Trophoblast cell (in vitro differentiated cells and primary cell): ENCODE data around the gene NEDD9.

Experiments
- DNase-seq, 2 donors: peaks; one replicate each; pipeline ENCODE4 v3.0.0-alpha.2; 2016
- H2AFZ ChIP-seq: 2 replicates; pipeline ENCODE4 v1.6.1; 2013; ENCODE audit warnings: low read length, moderate library complexity, mild to moderate bottlenecking; ENCODE audit not compliant: insufficient read depth, poor library complexity
- H2AK5ac ChIP-seq: 2 replicates; pipeline ENCODE4 v1.6.1; 2013; ENCODE audit warnings: mild to moderate bottlenecking, low read length
- H2BK120ac ChIP-seq: 2 replicates; pipeline ENCODE4 v1.6.1; 2013; ENCODE audit warnings: low read length, mild to moderate bottlenecking, moderate library complexity; ENCODE audit not compliant: insufficient read depth, poor library complexity
- H2BK12ac ChIP-seq: 2 replicates; pipeline ENCODE4 v1.6.1; 2013; ENCODE audit warnings: mild to moderate bottlenecking, low read length, moderate library complexity
- H2BK5ac ChIP-seq: 2 replicates; pipeline ENCODE4 v1.6.1; 2013; ENCODE audit warnings: low read length, low read depth, moderate library complexity, mild to moderate bottlenecking; ENCODE audit not compliant: poor library complexity
- H3K14ac ChIP-seq: 2 replicates; pipeline ENCODE4 v1.6.1; 2013; ENCODE audit warnings: mild to moderate bottlenecking, low read length
- H3K18ac ChIP-seq: 2 replicates; pipeline ENCODE4 v1.6.1; 2013; ENCODE audit warnings: mild to moderate bottlenecking, low read length
- H3K23ac ChIP-seq: 2 replicates; pipeline ENCODE4 v1.6.1; 2013; ENCODE audit warnings: low read length
- H3K27ac ChIP-seq: 2 replicates; pipeline ENCODE4 v1.5.1; 2013; ENCODE audit warnings: low read depth, mild to moderate bottlenecking, inconsistent platforms, low read length, moderate library complexity
- H3K27me3 ChIP-seq: 2 replicates; pipeline ENCODE4 v1.6.1; 2013; ENCODE audit warnings: inconsistent platforms, mild to moderate bottlenecking, low read length, moderate library complexity; ENCODE audit not compliant: insufficient read depth
- H3K36me3 ChIP-seq, 2 experiments: 1 replicate in 1 of 2; 2 replicates in 1 of 2; pipeline ENCODE4 v1.6.1; 2013; ENCODE audit warnings: low read length in 2 of 2, mild to moderate bottlenecking in 2 of 2, moderate library complexity in 1 of 2; ENCODE audit not compliant: insufficient read depth in 2 of 2, control insufficient read depth in 1 of 2
- H3K4ac ChIP-seq: 2 replicates; pipeline ENCODE4 v1.6.1; 2013; ENCODE audit warnings: low read depth, mild to moderate bottlenecking, low read length, moderate library complexity
- H3K4me1 ChIP-seq, 2 experiments: 1 replicate in 1 of 2; 2 replicates in 1 of 2; pipeline ENCODE4 v1.6.1; 2013; ENCODE audit warnings: low read length in 2 of 2, mild to moderate bottlenecking in 2 of 2, moderate library complexity in 1 of 2; ENCODE audit not compliant: insufficient read depth in 2 of 2, control insufficient read depth in 1 of 2
- H3K4me2 ChIP-seq: 2 replicates; pipeline ENCODE4 v1.6.1; 2013; ENCODE audit warnings: inconsistent platforms, mild to moderate bottlenecking, low read length, moderate library complexity
- H3K4me3 ChIP-seq: 2 replicates; pipeline ENCODE4 v1.5.1; 2013; ENCODE audit warnings: mild to moderate bottlenecking, low read depth, low read length, inconsistent platforms
- H3K79me1 ChIP-seq: one replicate; pipeline ENCODE4 v1.6.1; 2013; ENCODE audit warnings: low read length
- H3K79me2 ChIP-seq: 2 replicates; pipeline ENCODE4 v1.6.1; 2013; ENCODE audit warnings: low read length, mild to moderate bottlenecking; ENCODE audit not compliant: control insufficient read depth, insufficient read depth, poor library complexity
- H3K9ac ChIP-seq: 2 replicates; pipeline ENCODE4 v1.6.1; 2013; ENCODE audit warnings: mild to moderate bottlenecking, low read length
- H3K9me3 ChIP-seq: 2 replicates; pipeline ENCODE4 v1.6.1; 2013; ENCODE audit warnings: low read depth, mild to moderate bottlenecking, control low read depth, inconsistent platforms, low read length; ENCODE audit not compliant: insufficient read depth
- H4K12ac ChIP-seq: 2 replicates; pipeline ENCODE4 v1.6.1; 2013; ENCODE audit warnings: low read depth, mild to moderate bottlenecking, low read length, moderate library complexity
- H4K8ac ChIP-seq: 2 replicates; pipeline ENCODE4 v1.6.1; 2013; ENCODE audit warnings: low read depth, mild to moderate bottlenecking, low read length, moderate library complexity
- H4K91ac ChIP-seq: one replicate; pipeline ENCODE4 v1.6.1; 2013; ENCODE audit warnings: low read depth, mild to moderate bottlenecking, low read length, moderate library complexity
- WGBS: extraction: QIAGEN DNeasy Blood & Tissue Kit; methylation state at CpG from one replicate; pipeline ENCODE4 v1.1.7; 2013; ENCODE audit warnings: missing lambda C conversion rate; ENCODE audit not compliant: insufficient read length, insufficient coverage; ENCODE audit errors: extremely low coverage; 5-methylcytosine and 5-hydroxymethylcytosine counted together

The NEDD9 gene

DNA sequence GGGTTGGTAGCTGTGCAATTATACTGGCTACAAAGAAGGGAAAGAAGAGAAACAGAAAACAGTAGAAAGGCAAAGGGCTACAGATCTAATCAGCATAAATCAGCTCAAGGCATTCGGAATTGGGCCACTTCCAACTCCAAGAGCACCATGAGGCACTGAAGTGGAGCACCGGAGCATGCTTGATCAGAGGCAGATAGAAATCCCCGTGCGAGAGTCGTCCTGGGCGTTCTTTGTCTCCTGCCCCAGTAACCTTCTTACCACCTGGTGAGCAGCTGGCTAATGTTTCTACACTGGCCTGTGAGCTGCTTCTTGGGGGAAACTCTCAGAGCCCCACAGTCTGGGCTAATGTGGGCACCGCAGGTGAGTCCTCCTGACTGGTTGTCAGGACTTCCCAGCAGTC is 16.7 kb downstream of the NEDD9 start:
- H3K36me3 ChIP-seq, result peaks cover 32 to 62% of the 10 kb centered on the region in 2 experiments
- H2BK5ac ChIP-seq, result no peak overlapping the region
- peaks cover 3% of the 10 kb centered on the region for H3K79me1 ChIP-seq
- no peak overlapping the region for H4K8ac ChIP-seq
- no peak overlapping the region for H3K23ac ChIP-seq
- H3K4ac ChIP-seq, result peak overlapping the region; percentile 24
- H4K12ac ChIP-seq, result no peak overlapping the region
- peaks cover 17 to 20% of the 10 kb centered on the region in 2 experiments for H3K4me1 ChIP-seq
- no peak overlapping the region for H3K9ac ChIP-seq
- no peak overlapping the region for H2AFZ ChIP-seq
- no peak overlapping the region for H2BK12ac ChIP-seq
- no peak overlapping the region for H3K4me3 ChIP-seq
- DNase-seq, result no peak
- H3K4me2 ChIP-seq, result no peak overlapping the region
- H2BK120ac ChIP-seq, result no peak overlapping the region
- H2AK5ac ChIP-seq, result no peak overlapping the region
- no peak overlapping the region for H3K14ac ChIP-seq
- H3K9me3 ChIP-seq, result peaks cover 2% of the 10 kb centered on the region
- H4K91ac ChIP-seq, result no peak overlapping the region
- WGBS, result no CpG with 5 or more reads among the region's 7 CpGs
- H3K18ac ChIP-seq, result peak overlapping the region; percentile 17
- peaks cover 2% of the 10 kb centered on the region for H3K79me2 ChIP-seq
- H3K27me3 ChIP-seq, result no peaks in the 10 kb centered on the region
- H3K27ac ChIP-seq, result no peak overlapping the region

DNA sequence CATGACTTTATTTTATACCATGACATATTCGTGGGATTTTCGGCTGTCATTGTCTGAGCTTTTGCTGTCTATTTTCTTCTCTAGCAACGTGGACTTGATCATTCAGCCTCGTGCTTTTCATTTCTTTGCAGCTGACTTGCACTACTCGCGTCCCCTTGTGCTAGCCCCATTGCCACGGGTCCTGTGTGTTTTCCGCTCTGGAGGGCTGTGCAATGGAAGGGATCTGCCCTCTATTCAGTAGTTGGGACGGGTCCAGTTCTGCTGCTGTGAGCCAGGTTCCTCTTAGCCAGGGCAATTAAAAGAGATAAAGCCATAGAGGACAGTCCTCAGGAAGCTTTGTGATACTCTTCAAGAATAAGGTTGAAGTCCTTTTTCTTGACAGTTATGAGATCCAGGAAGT is 17.6 kb downstream of the NEDD9 start:
- H3K9me3 ChIP-seq, result peaks cover 2% of the 10 kb centered on the region
- H3K23ac ChIP-seq, result no peak overlapping the region
- no CpG with 5 or more reads among the region's 9 CpGs for WGBS
- H3K79me1 ChIP-seq, result peaks cover 5% of the 10 kb centered on the region
- H3K4ac ChIP-seq, result no peak overlapping the region
- DNase-seq, result no peak
- no peak overlapping the region for H3K4me3 ChIP-seq
- H2AK5ac ChIP-seq, result no peak overlapping the region
- no peaks in the 10 kb centered on the region for H3K27me3 ChIP-seq
- H4K12ac ChIP-seq, result no peak overlapping the region
- H3K27ac ChIP-seq, result no peak overlapping the region
- no peak overlapping the region for H2AFZ ChIP-seq
- no peak overlapping the region for H3K4me2 ChIP-seq
- no peak overlapping the region for H2BK120ac ChIP-seq
- no peak overlapping the region for H2BK12ac ChIP-seq
- no peak overlapping the region for H4K91ac ChIP-seq
- no peak overlapping the region for H2BK5ac ChIP-seq
- H3K36me3 ChIP-seq, result peaks cover 32 to 58% of the 10 kb centered on the region in 2 experiments
- H3K9ac ChIP-seq, result no peak overlapping the region
- no peak overlapping the region for H4K8ac ChIP-seq
- H3K4me1 ChIP-seq, result peaks cover 20 to 21% of the 10 kb centered on the region in 2 experiments
- H3K14ac ChIP-seq, result no peak overlapping the region
- H3K79me2 ChIP-seq, result peaks cover 2% of the 10 kb centered on the region
- H3K18ac ChIP-seq, result no peak overlapping the region

DNA sequence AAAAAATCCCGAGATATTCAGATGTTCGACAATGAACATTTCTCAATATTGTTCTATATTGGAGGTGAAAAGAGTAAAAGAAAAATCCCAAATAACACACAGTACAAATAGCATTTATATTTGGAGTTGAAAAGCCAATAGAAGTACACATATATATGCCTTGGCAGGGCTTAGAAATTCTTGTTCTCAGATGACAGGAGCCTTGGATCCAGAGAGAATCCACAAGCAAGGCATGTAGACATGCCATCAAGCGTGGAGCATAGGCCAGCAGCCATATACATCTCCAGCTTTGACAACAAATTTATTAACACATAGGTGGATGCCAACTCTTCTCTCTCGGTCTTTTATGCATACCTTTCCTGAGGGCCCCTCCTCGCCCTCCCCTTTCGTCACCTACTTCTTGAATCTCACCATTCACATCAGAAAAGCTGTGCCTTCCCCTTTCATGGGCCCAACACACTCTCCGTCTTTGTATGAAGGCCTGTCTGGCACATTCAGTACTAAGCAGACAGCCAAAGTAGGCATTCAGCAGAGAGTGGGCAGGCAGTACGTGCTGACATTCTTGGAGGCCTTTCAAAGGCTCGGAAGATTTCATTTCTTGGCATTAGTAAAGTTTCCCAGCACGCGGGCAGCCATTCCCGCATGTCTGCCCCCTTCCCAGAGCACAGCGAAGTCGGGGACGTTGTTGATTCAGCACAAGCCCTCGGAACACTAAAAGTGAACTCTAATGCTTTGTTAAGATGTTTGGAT is 18.2 kb downstream of the NEDD9 start:
- H3K4me2 ChIP-seq, result no peak overlapping the region
- peaks cover 18% of the 10 kb centered on the region in 2 experiments for H3K4me1 ChIP-seq
- peaks cover 30 to 58% of the 10 kb centered on the region in 2 experiments for H3K36me3 ChIP-seq
- H3K14ac ChIP-seq, result no peak overlapping the region
- no peak overlapping the region for H3K27ac ChIP-seq
- H3K27me3 ChIP-seq, result no peaks in the 10 kb centered on the region
- no peak overlapping the region for H2BK5ac ChIP-seq
- no CpG with 5 or more reads among the region's 16 CpGs for WGBS
- DNase-seq, result no peak
- H4K8ac ChIP-seq, result no peak overlapping the region
- H3K9ac ChIP-seq, result no peak overlapping the region
- no peak overlapping the region for H3K4me3 ChIP-seq
- H3K18ac ChIP-seq, result peak overlapping the region; percentile 10
- H2BK12ac ChIP-seq, result no peak overlapping the region
- H3K9me3 ChIP-seq, result peaks cover 2% of the 10 kb centered on the region
- no peak overlapping the region for H4K12ac ChIP-seq
- peaks cover 2% of the 10 kb centered on the region for H3K79me2 ChIP-seq
- no peak overlapping the region for H4K91ac ChIP-seq
- no peak overlapping the region for H2BK120ac ChIP-seq
- H3K23ac ChIP-seq, result no peak overlapping the region
- no peak overlapping the region for H2AFZ ChIP-seq
- no peak overlapping the region for H3K4ac ChIP-seq
- H2AK5ac ChIP-seq, result no peak overlapping the region
- peaks cover 5% of the 10 kb centered on the region for H3K79me1 ChIP-seq

DNA sequence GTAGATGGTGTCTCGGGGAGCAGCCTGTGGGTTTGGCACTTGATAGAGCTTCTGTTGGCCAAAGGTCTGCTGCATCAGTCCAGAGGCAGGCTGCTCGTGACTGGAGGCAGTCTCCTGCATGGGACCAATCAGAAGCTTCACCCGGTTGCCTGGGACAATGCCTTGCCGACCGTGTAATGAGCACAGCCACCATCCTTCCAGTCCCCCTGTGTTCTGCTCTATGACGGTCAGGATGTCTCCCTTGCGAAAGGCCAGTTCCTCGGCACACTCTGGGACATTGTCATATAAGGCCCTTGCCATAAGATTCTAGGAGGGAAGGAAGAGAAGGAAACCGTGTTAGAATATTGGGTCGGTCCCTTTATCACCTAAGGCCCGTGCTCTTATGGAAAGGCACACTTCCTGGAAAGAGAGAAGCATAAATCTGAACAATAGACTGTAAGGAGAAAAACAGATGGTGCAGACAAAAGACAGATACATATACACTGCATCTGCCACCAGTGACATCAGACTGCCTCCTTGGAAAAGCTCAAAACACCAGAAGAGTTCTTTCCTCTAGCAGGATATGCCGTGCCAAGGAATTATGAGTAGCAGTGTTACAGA is 18.9 kb downstream of the NEDD9 start:
- peak overlapping the region; percentile 28 for H3K18ac ChIP-seq
- no peaks in the 10 kb centered on the region for H3K27me3 ChIP-seq
- H3K27ac ChIP-seq, result no peak overlapping the region
- H2AFZ ChIP-seq, result no peak overlapping the region
- no peak for DNase-seq
- no peak overlapping the region for H2BK5ac ChIP-seq
- H3K9me3 ChIP-seq, result peaks cover 2% of the 10 kb centered on the region
- H4K8ac ChIP-seq, result no peak overlapping the region
- H3K9ac ChIP-seq, result no peak overlapping the region
- H3K4me3 ChIP-seq, result no peak overlapping the region
- H4K12ac ChIP-seq, result no peak overlapping the region
- no peak overlapping the region for H2AK5ac ChIP-seq
- H3K4me1 ChIP-seq, result peaks cover 12 to 13% of the 10 kb centered on the region in 2 experiments
- no peak overlapping the region for H4K91ac ChIP-seq
- no peak overlapping the region for H3K23ac ChIP-seq
- H3K79me1 ChIP-seq, result peaks cover 5% of the 10 kb centered on the region
- no peak overlapping the region for H2BK120ac ChIP-seq
- WGBS, result no CpG with 5 or more reads among the region's 12 CpGs
- H3K79me2 ChIP-seq, result peaks cover 2% of the 10 kb centered on the region
- H3K14ac ChIP-seq, result no peak overlapping the region
- H3K4ac ChIP-seq, result peak overlapping the region; percentile 28
- no peak overlapping the region for H2BK12ac ChIP-seq
- H3K36me3 ChIP-seq, result peaks cover 30 to 53% of the 10 kb centered on the region in 2 experiments
- no peak overlapping the region for H3K4me2 ChIP-seq
